Measurements from ENCODE around the gene DLG1.

The DLG1 gene

DNA sequence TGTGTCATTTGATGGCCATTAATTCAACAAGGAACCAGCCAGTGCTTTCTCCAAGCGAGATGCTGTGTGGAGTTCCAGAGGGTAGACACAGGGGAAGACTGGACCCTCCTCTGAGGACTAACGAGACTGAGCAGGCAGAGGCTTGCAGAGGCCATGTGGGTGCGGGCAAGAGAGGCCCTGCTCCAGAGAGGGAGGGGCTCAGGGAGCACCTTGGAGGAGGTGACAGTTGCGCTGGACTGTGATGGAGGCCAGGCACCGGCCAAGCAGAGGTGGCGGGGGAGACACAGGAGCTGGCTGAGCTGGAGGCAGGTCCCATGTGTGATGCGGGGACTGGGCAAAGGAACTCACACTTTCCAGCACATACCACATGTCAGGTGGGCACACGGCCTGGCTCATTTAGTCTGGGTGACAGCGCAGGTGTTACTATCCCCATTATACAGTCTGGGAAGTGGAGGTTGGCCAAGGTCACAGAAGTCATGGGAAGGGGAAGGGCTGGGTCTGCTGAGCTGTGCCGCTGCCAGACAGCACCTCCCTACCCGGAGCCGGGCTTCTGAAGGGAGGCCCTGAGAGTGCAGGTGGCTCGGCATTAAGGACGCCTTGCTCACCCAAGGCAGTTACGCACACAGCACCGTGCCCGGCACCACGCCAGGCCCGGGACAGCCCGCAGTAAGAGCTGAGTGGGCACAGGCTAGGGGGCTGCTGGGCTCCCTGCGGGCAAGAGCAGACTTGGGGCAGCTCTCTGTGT, 272.5 kb downstream of the DLG1 start:
- no peak for DNase-seq

DNA sequence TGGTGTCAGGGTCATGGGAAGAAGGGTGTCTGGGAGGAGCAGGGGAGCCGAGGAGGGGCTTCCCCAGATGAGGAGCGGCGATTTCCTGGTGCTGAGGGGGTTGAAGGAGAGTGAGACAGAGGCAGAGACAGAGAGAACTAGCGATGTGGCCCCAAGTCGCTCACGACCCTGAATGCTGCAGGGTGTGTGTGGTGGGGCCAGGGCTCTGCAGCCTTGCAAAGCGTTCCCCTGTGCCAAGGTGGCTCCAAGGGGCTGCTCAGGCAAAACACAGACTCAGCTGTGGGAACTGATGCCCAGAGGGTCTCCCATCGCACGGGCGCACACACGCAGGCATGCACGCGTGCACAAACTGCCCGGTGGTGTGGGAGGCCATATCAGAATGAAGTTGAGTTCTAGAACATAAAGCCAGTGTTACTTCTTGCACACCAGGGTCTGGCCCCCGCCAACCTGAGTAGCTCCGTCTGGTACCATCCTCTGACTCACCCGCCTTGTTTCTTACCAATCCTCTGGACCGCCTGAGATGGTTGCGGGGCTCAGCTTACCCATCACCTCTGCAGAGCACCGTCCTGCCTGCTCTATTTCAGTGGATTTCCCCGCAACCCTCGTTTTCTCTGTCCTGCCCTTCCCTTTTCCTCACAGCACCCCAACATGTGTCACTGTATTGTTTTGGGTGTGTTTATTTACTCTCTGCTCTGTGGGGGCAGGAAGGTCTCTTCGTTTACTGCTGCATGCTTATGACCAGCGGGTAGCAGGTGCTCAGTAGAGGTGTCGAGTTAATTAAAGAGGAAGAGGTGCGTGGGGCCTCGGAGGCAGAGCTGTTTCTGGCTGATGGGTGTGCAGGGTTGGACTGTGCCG, 273.3 kb downstream of the DLG1 start:
- no peak for DNase-seq

DNA sequence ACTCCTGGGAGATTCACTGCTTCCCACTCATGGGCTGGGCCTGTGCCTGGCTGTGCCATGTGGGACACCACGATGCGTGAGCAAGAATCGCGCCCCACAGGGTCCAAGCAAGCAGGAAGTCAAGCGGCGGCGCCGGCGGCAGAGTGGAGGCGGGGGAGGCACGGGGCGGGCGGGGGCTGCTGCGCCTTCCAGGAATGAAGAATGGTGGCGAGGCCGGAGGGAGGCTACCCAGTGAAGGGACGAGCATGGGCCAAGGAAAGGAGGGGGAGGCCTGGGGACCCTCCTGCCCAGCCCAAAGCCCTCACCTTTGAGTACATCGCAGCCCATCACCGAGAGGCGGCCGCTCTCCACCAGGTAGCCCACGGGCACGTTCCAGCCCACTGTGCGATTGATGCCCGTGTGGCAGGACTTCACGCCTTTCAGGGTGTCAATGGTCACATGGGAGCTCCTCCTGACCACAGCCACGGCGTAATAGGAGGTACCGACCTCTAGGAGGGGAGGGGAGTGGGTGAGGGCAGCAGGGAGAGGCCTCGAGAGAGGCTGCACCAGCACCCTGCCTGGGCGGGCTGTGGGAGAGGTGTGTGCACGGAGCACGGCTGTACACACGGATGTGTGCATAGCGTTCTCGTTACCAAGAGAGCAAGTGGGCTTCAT, 274.3 kb downstream of the DLG1 start:
- no peak for DNase-seq

DNA sequence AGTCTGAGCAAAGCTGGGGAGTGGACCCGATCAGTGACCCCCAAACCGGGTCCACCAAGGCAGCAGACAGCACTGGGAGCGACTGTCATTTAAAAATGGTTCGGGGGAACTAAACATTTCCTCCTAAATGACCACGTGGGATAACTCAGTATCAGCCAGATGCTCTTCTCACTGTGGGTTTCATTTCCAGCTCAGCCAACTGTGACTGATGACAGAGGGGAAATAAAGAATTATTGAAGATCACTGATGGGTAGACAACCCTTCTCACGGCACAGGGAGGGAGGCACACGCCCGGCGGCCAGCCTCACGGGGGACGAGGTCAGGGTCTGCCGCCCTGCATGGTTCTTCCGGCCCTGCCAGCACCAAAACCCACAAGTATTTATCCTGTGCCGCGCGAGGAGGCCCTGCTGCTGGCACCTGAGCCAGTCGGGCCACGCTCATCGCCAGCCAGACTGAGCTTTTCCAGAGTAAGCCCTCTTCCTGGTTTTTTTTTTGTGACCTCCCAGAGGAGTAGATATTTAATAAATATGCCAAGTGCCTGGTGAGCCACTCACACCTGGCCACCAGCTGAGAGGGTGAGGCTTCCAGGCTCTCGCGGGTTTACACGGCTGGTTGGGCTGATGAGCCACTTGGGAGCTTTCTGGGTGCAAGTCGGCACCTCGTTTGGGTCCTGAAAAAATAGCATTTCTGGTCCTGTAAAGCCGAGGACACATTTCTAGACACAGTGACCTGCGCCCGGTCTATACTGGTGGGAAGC, 275.0 kb downstream of the DLG1 start:
- DNase-seq: no peak

DNA sequence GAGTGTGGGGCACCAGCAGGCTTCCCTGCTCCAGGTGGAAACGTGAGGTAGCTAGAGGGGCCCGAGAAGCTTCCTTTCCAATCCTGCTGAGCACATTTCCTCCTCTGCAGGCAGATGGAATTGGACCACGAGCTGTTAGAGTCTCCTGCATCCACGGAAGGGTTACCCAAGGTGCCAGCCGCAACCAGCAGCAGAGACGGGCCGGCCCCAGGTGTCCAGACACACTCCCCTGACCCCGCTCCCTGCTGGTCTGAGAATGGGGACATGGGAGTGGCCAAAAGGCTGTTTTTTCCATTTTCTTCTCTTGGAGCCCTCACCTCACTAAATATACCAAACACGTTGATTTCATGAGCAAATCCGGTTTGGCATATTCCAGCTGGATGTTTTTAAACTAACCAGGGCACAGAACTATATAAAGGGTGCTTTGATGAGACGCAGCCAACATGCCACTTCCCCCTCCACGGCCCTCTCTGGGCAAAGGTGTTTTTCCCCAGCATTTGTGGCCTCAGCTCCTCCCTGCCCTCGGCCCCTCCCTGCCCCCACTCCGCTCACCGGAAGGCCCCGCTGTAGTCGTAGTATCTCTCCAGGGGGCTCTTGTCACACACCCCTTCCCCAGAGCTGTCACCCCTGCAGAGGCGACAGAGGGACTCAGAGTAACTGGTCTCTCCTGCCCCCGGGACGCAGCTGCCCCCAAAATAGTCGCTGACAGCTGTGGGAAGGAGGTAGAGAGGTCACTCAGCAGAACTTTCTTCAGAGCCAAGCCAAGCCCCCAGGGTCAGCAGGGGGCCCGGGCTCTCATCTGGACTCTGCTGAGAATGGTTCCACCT, 275.8 kb downstream of the DLG1 start:
- no peak for DNase-seq

DNA sequence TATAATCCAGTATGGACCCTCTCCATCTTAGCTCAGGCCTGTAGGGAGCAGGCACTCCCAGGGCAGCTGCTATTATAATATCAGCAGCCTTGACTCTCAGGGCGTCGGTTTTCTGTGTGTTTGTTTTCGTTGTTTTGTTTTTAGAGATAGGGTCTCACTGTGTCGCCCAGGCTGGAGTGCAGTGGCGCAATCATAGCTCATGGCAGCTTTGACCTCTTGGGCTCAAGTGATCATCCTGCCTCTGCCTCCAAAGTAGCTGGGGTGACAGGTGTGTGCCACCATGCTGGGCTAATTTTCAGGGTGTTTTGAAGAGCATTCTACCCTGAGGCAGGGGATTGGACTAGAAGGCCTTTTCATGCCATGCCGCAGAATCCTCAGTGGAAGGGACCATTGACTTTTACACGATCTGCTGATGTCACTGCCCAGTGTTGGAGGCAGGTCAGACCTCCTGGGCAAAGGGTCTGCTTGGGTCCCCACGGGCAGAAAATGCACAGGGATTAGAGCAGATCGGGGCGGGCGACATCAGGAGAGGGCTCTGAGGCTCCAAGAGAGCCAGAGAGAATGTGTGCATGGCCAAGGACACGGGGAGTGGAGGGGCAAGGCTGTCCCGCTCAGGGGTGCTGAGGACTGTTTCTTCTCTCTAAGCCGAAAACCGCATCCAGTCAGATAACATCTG, 276.5 kb downstream of the DLG1 start:
- no peak for DNase-seq

DNA sequence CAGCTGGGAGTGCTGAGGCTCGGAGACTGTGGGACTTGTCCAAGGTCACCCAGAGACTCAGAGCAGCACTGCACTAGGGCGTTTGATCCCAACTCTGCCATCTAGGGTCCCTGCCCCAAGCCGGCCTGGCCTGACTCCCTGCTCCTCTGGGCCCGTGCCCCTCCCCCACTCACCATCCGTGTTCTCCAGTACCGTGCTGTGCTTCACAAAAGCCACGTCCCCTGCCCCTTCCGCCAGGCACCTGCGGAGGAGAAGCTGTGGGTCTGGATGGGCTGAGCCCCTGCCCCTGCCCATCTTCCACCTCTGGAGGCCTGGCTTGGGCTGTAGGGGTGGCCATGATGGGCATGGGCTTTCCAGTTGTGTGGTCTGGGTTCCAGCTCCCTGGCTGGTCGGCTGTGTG, 277.2 kb downstream of the DLG1 start:
- DNase-seq: no peak

DNA sequence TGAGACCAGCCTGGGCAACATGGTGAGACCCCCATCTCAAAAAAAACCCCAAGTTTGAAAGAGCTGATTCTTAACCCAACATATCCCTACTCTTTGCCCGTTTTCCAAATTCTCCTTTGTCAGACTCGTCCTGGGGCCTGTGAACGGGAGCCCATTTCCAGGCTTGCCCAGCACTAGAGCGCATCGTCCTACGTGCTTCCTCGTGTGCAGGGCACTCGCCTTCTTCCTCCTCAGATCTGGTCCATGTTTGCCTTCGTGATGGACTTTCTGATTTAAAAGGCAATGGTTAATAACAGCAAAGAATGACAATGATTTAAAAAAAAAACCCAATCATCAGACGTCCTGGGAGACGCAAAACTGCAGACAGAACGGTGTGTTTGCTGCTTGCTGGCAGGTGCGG, 278.9 kb downstream of the DLG1 start:
- DNase-seq: no peak

DNA sequence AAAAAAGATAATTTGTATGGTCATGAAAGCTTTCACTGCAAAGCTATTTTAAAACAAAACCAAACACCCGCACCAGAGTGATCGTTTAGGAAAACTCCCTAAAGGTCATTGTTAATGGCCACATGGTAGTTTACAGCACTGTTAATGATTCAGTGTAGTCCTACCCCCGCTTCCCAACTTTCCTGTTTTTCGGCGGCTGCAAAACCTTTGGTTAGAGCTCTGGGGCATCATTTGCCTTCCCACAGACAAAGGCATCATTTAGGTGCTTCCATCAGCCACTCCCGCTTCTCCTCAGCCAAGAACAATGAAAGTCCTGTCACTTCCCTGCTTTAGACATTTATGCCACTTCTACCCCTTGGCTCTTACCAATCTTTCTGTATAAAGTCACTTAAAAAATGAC, 279.4 kb downstream of the DLG1 start:
- no peak for DNase-seq

DNA sequence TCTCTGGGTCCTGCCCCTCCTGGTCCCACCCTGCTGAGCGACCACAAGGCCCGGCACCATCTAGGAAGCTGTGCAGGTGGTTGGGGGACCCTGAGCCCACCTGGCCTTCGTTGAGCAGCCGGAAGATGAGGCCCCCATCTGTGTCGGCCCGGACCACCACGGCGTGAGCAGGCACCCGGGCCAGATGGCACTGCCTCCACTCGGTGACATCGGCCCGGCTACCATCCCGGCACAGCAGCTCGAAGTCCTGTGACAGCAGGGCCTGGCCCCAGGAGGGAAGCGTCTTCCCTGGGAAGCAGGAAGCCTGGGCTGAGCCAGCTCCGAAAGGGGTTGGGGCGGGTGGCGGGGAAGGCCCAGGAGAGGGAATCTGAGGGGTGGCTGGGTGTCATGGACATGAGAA, 281.4 kb downstream of the DLG1 start:
- no peak for DNase-seq

DNA sequence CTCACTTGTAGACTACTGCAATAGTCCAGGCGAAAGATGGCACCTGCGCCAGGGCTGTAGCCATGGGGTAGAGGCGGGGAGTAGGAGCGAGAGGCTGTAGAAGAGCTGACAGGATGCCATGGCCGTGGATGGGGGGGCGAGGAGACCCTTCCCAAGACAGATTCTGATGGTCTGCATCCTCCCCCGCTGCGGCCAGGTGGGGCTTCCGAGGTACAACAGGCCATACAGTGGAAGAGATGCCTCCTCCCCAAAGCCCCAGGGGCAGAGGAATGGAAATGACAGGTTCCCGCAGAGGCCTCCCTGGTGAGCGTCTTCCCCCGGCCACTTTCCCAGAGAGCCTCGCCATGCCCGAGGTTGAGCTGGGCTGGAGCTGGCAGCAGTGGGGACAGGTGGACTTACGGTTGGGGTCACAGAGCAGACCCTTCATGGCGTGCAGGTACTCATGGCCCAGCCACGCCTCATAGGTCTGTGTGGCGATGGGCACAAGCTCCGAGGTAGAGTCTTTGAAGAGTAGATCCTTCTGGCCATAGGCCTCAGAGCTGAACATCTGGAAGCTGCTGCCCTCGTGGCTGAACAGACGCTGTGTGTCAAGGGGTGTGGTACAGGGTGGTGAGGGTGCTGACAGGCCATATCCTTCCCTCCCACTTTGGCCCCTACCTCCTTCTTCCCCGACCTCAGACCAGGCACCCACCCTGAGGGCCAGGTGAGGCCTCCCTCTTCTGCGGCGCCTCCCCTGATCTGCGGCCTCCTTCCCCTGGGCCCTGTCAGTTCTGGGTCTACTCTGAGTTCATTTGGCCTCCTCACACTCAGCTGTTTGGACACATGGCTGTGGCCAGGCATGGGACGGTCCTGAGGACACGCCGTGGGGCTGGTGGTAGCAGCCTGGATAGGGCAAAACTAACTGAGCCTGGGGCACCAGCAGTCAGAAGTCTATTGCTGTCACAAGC, 282.3 kb downstream of the DLG1 start:
- no peak for DNase-seq

DNA sequence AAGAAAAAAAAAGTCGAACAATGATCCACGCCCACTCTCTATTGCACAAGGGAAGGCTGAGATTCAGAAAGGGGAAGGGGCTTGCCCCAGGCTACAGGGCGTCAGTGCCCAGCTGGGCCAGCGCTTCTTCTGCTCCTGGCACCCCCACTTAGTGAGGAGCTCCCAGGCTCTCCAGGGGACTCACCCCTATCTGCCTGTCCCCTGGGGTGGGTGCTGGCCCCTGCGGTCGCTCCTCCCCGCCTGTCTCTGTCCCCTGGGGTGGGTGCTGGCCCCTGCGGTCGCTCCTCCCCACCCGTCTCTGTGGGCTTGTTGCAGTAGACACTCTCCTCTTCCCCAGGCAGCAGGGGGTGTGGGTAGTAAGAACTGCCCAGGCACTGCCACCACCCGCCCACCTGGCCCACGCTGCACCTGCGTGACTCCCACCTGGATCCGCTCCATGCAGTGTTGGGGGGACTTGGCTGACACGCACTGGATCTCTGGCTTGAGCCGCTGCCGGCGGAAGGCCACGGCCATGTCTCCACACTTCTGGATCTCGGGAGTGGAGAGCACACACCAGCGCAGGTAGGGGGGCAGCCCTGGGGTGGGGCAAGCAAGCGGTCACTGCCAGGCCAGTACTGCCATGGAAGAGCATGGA, 283.4 kb downstream of the DLG1 start:
- DNase-seq: no peak

DNA sequence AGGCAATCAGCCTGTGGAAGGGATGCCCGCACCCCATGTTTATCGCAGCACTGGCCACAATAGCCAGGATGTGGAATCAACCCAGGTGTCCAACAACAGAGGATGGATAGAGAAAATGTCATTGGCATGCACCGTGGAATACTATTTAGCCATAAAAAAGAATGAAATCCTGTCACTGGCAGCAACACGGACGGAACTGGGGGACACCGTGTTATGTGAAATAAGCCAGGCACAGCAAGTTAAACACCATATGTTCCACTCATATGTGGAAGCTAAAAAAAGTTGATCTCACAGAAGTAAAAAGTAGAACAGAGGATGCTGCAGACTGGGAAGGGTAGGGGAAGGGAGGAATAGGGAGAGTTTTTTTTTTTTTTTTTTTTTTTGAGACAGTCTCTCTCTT, 284.4 kb downstream of the DLG1 start:
- no peak for DNase-seq

DNA sequence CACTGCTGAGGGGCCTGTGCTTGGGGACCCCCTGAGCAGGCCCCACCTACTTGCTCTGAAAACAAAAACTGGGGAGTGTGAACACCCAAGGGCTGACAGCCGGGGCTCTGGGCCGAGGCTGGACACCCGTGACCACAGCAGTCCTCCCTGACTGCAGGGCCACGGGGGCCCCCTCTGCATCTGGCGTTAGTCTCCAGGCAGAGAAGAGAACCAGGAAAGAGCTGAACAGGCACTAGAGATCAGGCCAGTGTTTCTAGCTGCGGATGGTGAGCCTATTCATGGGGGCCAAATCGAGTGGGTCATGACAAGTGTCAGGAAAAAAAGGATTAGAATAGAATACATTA, 285.9 kb downstream of the DLG1 start:
- no peak for DNase-seq

DNA sequence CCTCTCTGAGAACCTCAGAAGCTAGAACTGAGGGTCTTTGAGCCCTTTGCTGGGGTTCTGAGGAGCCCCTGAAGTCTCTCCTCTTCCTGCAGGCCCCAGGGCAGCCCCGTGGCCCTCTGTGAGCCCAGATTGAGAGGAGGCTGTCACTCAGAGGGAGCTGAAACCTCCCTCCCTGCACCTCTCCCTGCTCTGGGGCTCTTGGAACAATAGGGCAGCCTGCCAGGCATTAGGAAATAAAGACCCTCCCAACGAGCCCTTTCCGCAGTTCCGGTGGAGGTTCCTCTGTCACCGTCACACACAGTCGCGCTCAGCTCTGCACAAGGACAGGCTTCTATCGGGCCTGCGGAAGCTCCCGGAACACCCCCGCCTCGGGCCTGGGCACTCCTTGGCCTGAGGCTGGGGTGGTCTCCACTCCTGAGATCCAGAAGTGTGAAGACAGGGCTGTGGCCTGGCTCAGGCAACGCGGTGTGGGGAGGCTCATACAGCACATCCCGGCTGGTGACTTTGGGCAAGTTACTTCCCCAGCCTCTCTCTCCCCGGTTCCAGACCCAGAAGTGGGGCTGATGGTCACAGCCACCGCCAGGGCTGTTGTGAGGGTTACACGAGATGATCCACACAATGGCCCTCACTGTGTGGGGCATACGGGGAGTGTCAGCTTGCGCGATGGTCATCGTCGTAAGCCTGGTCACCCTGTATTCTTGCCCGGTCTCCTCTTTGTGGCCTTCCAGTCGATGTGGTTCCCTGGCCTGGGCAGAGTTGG, 286.5 kb downstream of the DLG1 start:
- DNase-seq: no peak

DNA sequence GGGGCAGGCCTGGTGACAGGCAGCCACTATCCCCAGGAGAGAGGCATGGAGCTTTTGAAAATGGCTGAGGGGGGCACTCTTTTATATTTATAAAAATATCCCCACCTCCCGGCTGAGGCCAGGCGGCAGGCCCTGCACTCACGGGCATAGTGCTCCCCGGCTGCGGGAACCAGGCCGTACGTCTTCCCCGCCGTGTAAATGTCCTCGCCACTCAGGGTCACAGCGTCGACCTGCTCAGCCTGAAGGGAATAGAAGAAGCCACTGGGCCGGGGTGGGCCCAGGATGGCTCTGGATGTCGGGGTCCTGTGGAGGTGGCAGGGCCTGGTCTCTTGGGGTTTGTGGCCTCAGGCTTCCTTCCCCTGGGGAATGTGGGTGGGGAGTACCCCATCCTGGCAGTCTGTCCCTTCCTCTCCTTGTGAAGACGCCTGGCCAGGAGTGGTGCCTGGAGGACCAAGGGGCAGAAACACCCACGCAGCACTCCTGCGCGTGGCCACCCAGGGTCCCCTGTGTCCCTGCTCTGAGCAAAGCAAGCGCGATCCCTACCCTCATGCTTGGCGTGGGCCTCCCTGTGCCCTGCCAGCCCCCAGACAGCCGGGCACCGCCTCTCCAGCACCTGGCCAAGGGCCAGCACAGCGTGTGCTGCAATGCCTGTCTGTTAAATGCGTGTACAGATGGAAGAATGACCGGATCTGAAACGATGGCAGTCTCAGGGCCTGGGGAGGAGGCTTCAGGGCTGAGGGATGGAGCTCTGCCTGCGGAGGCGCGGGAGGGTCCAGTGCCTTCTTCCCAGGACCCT, 287.7 kb downstream of the DLG1 start:
- DNase-seq: no peak

DNA sequence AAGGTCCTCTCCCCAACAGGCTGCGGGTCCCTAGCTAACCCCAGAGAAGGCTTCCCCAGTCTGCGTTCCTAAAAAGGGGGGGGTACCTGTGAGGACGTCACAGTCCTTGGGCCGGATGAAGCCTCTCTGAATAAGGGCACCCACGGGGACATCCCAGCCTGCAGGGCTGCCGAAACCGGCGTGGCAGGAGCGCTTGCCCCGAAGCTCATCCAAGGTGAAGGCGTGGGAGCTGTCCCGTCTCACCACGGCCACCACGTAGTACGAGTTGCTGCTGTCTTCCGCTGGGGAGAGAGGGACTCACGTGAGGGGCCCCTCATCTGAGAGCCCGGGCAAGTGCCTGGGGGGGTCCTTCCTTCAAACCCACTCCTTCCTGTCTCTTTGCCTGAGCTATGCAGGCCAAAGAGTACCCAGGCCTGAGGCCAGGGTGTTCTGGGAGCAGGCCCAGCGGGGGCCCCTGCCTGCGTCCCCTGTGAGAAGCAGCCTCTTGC, 288.8 kb downstream of the DLG1 start:
- DNase-seq: no peak

Data from stimulated activated naive CD4-positive, alpha-beta T cell treated with Interleukin-2 at 50 U/mL for 16 hours (primary cell).